GM12878 (cell line): Measurements from ENCODE around the gene CHMP4A. TPM values are rescaled to one million over a fixed set of nuclear protein-coding genes. Genes with fewer than 3 reads are reported as not detected.

ENCODE experiments used
- FOXK2 ChIP-seq: fragments of 450-650 bp; IDR thresholded peaks from 2 replicates; pipeline ENCODE4 v1.6.1; 2017; ENCODE audit warnings: mild to moderate bottlenecking, moderate library complexity
- KDM1A ChIP-seq: fragments of 200-600 bp; sonication (generic); IDR thresholded peaks from 2 replicates; pipeline ENCODE4 v1.6.1; 2016; ENCODE audit warnings: borderline replicate concordance
- KLF5 ChIP-seq: fragments of 450-650 bp; IDR thresholded peaks from 2 replicates; pipeline ENCODE4 v1.6.1; 2014; ENCODE audit warnings: mild to moderate bottlenecking; ENCODE audit not compliant: partially characterized antibody
- LARP7 ChIP-seq: fragments of 450-650 bp; IDR thresholded peaks from 2 replicates; pipeline ENCODE4 v1.6.1; 2017; ENCODE audit warnings: mild to moderate bottlenecking
- NBN ChIP-seq: fragments of 450-650 bp; IDR thresholded peaks from 2 replicates; pipeline ENCODE4 v1.6.1; 2016
- TARDBP ChIP-seq: IDR thresholded peaks from 2 replicates; pipeline ENCODE4 v1.6.1; 2016; ENCODE audit warnings: borderline replicate concordance
- TCF3 ChIP-seq: IDR thresholded peaks from 2 replicates; pipeline ENCODE4 v1.6.1; 2012; ENCODE audit warnings: low read depth, mild to moderate bottlenecking, low read length, borderline replicate concordance; ENCODE audit not compliant: insufficient read depth
- WRNIP1 ChIP-seq: IDR thresholded peaks from 2 replicates; pipeline ENCODE4 v1.6.1; 2011; ENCODE audit warnings: low read depth, low read length, improper control_type of control experiment, borderline replicate concordance
- polyA plus RNA-seq, 11 experiments: library from polyadenylated mRNA; depleted of rRNA in 4 of 11; unstranded in 6 of 11; stranded (reverse) in 5 of 11; fragments of >200 nt; fragmentation: Nextera tagmentation in 4 of 11; fragmentation: Illumina TruSeq in 1 of 11; extraction: Ambion mirVana in 4 of 11; extraction: Trizol in 1 of 11; gene quantifications; 1 replicate in 1 of 11; 2 replicates in 10 of 11; pipeline versions ENCODE4 v1.2.1 to v1.2.3, GENCODE V29; 2011 to 2016; ENCODE audit warnings: inconsistent platforms in 2 of 11, missing spikeins in 2 of 11, low read depth in 1 of 11
- total RNA-seq, 4 experiments: library from RNA; depleted of rRNA in 3 of 4; stranded (reverse); fragments of >200 nt in 3 of 4; fragmentation: Illumina TruSeq in 1 of 4; extraction: Trizol in 1 of 4; gene quantifications; 2 replicates each; pipeline versions ENCODE4 v1.2.1 to v1.2.3, GENCODE V29; 2013 to 2021
- TF ChIP-seq, protein P1 (sequence below): fragments of 450-650 bp; IDR thresholded peaks from 2 replicates; pipeline ENCODE4 v1.6.1; 2017; ENCODE audit warnings: low read depth, mild to moderate bottlenecking, moderate library complexity
- TF ChIP-seq, protein P2 (sequence below): fragments of 450-650 bp; IDR thresholded peaks from 2 replicates; pipeline ENCODE4 v1.6.1; 2016; ENCODE audit warnings: mild to moderate bottlenecking, moderate library complexity, borderline replicate concordance
- TF ChIP-seq, protein P3 (sequence below): fragments of 450-650 bp; IDR thresholded peaks from 2 replicates; pipeline ENCODE4 v1.6.1; 2017; ENCODE audit warnings: mild to moderate bottlenecking
- TF ChIP-seq, protein P4 (sequence below): IDR thresholded peaks from 2 replicates; pipeline ENCODE4 v1.6.1; 2012; ENCODE audit warnings: low read depth, low read length, improper control_type of control experiment
- TF ChIP-seq, protein P5 (sequence below): IDR thresholded peaks from 2 replicates; pipeline ENCODE4 v1.6.1; 2012; ENCODE audit warnings: low read depth, low read length, improper control_type of control experiment
- TF ChIP-seq, protein P6 (sequence below): fragments of 450-650 bp; IDR thresholded peaks from 2 replicates; pipeline ENCODE4 v1.6.1; 2017; ENCODE audit warnings: mild to moderate bottlenecking, moderate library complexity

Gene CHMP4A
- total and polyA plus RNA-seq, 10 of the 15 experiments (the other 5 are each of a cell fraction or from before 2014, with no cell fraction given), result 35.5 to 151 (median 84.7) TPM

DNA sequence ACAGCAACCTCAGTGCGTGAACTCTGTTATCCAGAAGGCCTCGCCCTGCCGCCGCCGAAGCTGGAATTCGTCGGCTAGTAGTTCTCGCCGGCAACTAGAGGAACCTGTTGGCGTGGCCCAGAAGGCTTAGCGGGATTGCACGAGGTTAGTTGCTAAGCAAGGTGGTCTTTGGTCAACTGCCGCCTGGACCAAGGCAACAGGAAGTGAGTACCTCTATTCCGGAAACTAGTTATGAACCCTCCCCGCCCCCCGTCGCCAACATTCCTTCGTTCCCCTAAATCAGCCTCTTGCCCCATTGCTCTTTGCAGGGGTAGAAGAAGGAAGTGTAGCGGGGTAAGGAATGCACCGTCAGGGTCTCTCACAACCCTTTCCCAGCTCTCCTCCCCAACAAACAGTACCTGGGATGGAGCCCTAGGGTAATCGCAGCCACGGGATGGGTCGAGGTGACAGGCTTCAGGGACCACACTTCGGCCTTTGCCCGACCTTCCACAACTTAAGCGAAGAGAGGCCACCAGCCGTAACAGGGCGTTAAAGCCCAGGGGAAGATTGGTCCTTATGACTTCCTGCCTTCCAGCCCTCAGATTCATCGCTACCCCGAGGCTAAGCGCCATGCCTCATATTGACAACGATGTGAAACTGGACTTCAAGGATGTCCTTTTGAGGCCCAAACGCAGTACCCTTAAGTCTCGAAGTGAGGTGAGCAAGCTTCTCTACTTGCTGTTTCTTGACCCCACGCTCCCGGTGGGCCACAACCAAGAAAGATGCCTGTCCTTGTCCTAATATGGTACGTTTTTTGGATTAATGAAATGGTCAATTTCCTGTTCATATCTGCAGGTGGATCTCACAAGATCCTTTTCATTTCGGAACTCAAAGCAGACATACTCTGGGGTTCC lies 19.6 kb upstream of the CHMP4A start, which contains the start of gene GMPR2 (continued):
- TF ChIP-seq KLF5, result peak; percentile 77
- TF ChIP-seq, protein P1, sequence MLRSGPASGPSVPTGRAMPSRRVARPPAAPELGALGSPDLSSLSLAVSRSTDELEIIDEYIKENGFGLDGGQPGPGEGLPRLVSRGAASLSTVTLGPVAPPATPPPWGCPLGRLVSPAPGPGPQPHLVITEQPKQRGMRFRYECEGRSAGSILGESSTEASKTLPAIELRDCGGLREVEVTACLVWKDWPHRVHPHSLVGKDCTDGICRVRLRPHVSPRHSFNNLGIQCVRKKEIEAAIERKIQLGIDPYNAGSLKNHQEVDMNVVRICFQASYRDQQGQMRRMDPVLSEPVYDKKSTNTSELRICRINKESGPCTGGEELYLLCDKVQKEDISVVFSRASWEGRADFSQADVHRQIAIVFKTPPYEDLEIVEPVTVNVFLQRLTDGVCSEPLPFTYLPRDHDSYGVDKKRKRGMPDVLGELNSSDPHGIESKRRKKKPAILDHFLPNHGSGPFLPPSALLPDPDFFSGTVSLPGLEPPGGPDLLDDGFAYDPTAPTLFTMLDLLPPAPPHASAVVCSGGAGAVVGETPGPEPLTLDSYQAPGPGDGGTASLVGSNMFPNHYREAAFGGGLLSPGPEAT, result peak; percentile 58
- TF ChIP-seq, protein P2, sequence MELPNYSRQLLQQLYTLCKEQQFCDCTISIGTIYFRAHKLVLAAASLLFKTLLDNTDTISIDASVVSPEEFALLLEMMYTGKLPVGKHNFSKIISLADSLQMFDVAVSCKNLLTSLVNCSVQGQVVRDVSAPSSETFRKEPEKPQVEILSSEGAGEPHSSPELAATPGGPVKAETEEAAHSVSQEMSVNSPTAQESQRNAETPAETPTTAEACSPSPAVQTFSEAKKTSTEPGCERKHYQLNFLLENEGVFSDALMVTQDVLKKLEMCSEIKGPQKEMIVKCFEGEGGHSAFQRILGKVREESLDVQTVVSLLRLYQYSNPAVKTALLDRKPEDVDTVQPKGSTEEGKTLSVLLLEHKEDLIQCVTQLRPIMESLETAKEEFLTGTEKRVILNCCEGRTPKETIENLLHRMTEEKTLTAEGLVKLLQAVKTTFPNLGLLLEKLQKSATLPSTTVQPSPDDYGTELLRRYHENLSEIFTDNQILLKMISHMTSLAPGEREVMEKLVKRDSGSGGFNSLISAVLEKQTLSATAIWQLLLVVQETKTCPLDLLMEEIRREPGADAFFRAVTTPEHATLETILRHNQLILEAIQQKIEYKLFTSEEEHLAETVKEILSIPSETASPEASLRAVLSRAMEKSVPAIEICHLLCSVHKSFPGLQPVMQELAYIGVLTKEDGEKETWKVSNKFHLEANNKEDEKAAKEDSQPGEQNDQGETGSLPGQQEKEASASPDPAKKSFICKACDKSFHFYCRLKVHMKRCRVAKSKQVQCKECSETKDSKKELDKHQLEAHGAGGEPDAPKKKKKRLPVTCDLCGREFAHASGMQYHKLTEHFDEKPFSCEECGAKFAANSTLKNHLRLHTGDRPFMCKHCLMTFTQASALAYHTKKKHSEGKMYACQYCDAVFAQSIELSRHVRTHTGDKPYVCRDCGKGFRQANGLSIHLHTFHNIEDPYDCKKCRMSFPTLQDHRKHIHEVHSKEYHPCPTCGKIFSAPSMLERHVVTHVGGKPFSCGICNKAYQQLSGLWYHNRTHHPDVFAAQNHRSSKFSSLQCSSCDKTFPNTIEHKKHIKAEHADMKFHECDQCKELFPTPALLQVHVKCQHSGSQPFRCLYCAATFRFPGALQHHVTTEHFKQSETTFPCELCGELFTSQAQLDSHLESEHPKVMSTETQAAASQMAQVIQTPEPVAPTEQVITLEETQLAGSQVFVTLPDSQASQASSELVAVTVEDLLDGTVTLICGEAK, result peak; percentile 91
- TF ChIP-seq WRNIP1, result no peak
- TF ChIP-seq, protein P3, sequence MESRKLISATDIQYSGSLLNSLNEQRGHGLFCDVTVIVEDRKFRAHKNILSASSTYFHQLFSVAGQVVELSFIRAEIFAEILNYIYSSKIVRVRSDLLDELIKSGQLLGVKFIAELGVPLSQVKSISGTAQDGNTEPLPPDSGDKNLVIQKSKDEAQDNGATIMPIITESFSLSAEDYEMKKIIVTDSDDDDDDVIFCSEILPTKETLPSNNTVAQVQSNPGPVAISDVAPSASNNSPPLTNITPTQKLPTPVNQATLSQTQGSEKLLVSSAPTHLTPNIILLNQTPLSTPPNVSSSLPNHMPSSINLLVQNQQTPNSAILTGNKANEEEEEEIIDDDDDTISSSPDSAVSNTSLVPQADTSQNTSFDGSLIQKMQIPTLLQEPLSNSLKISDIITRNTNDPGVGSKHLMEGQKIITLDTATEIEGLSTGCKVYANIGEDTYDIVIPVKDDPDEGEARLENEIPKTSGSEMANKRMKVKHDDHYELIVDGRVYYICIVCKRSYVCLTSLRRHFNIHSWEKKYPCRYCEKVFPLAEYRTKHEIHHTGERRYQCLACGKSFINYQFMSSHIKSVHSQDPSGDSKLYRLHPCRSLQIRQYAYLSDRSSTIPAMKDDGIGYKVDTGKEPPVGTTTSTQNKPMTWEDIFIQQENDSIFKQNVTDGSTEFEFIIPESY, result no peak
- no peak for TF ChIP-seq TARDBP
- no peak for TF ChIP-seq LARP7
- no peak for TF ChIP-seq TCF3
- TF ChIP-seq, protein P4, sequence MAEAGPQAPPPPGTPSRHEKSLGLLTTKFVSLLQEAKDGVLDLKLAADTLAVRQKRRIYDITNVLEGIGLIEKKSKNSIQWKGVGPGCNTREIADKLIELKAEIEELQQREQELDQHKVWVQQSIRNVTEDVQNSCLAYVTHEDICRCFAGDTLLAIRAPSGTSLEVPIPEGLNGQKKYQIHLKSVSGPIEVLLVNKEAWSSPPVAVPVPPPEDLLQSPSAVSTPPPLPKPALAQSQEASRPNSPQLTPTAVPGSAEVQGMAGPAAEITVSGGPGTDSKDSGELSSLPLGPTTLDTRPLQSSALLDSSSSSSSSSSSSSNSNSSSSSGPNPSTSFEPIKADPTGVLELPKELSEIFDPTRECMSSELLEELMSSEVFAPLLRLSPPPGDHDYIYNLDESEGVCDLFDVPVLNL, result no peak
- no peak; the same call in 1 of the 2 replicates for TF ChIP-seq NBN
- no peak for TF ChIP-seq KDM1A
- TF ChIP-seq, protein P5, sequence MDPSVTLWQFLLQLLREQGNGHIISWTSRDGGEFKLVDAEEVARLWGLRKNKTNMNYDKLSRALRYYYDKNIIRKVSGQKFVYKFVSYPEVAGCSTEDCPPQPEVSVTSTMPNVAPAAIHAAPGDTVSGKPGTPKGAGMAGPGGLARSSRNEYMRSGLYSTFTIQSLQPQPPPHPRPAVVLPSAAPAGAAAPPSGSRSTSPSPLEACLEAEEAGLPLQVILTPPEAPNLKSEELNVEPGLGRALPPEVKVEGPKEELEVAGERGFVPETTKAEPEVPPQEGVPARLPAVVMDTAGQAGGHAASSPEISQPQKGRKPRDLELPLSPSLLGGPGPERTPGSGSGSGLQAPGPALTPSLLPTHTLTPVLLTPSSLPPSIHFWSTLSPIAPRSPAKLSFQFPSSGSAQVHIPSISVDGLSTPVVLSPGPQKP, result no peak
- TF ChIP-seq, protein P6, sequence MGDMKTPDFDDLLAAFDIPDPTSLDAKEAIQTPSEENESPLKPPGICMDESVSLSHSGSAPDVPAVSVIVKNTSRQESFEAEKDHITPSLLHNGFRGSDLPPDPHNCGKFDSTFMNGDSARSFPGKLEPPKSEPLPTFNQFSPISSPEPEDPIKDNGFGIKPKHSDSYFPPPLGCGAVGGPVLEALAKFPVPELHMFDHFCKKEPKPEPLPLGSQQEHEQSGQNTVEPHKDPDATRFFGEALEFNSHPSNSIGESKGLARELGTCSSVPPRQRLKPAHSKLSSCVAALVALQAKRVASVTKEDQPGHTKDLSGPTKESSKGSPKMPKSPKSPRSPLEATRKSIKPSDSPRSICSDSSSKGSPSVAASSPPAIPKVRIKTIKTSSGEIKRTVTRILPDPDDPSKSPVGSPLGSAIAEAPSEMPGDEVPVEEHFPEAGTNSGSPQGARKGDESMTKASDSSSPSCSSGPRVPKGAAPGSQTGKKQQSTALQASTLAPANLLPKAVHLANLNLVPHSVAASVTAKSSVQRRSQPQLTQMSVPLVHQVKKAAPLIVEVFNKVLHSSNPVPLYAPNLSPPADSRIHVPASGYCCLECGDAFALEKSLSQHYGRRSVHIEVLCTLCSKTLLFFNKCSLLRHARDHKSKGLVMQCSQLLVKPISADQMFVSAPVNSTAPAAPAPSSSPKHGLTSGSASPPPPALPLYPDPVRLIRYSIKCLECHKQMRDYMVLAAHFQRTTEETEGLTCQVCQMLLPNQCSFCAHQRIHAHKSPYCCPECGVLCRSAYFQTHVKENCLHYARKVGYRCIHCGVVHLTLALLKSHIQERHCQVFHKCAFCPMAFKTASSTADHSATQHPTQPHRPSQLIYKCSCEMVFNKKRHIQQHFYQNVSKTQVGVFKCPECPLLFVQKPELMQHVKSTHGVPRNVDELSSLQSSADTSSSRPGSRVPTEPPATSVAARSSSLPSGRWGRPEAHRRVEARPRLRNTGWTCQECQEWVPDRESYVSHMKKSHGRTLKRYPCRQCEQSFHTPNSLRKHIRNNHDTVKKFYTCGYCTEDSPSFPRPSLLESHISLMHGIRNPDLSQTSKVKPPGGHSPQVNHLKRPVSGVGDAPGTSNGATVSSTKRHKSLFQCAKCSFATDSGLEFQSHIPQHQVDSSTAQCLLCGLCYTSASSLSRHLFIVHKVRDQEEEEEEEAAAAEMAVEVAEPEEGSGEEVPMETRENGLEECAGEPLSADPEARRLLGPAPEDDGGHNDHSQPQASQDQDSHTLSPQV, result peak; percentile 25; the same call in 1 of the 2 replicates
- no peak; the same call in 1 of the 2 replicates for TF ChIP-seq FOXK2
